Gastrocnemius medialis (tissue), 4 donors: ENCODE data around the gene PTH2.

Source experiments
- CTCF ChIP-seq, 5 experiments: fragments of 450-650 bp in 3 of 5; fragments of 200-600 bp in 2 of 5; sonication (generic) in 2 of 5; IDR thresholded peaks in 4 of 5; conservative IDR thresholded peaks in 1 of 5; 1 replicate in 4 of 5; 2 replicates in 1 of 5; pipeline ENCODE4 v1.5.1; 2016 to 2019; ENCODE audit warnings: antibody characterized with exemption in 5 of 5, mild to moderate bottlenecking in 3 of 5, moderate library complexity in 3 of 5
- POLR2A ChIP-seq, 2 donors: fragments of 450-650 bp; IDR thresholded peaks; one replicate each; pipeline ENCODE4 v1.6.1; 2017; ENCODE audit warnings: antibody characterized with exemption in 2 of 2, mild to moderate bottlenecking in 2 of 2, moderate library complexity in 2 of 2

GRCh38 chr19:49425922-49426592 is 2.8 kb upstream of the PTH2 start:
- TF ChIP-seq CTCF (IDR thresholded peaks at IDR 0.05 in 4 of 5, conservative IDR thresholded peaks at IDR 0.05 in 1 of 5) = no peak
- no peak for TF ChIP-seq POLR2A (IDR thresholded peaks at IDR 0.05)
